ENCODE results near the gene VSIG10L2. TPM values are rescaled to one million over a fixed set of nuclear protein-coding genes. Genes with fewer than 3 reads are reported as not detected.

VSIG10L2 gene
- total RNA-seq, 1 donor: not detected

- DNase-seq (ENCODE audit: low read depth): peak; percentile 37
- no peak overlapping the region for H3K4me3 ChIP-seq (ENCODE audit: low read depth, low read length)
- peak; percentile 77 for TF ChIP-seq CTCF (IDR thresholded peaks at IDR 0.05; ENCODE audit: insufficient read depth, low read length)
Measured at GRCh38 chr11:125941619-125942611, 3.9 kb upstream of the VSIG10L2 start.

- no peak for TF ChIP-seq CTCF (IDR thresholded peaks at IDR 0.05; ENCODE audit: insufficient read depth, low read length)
- no peak overlapping the region for H3K4me3 ChIP-seq (ENCODE audit: low read depth, low read length)
- no peak for DNase-seq (ENCODE audit: low read depth)
Measured at GRCh38 chr11:125942771-125943428, 2.9 kb upstream of the VSIG10L2 start.

GRCh38 chr11:125943661-125944349, 2.0 kb upstream of the VSIG10L2 start:
- DNase-seq (ENCODE audit: low read depth): no peak
- TF ChIP-seq CTCF (IDR thresholded peaks at IDR 0.05; ENCODE audit: insufficient read depth, low read length): no peak
- no peak overlapping the region for H3K4me3 ChIP-seq (ENCODE audit: low read depth, low read length)

- H3K4me3 ChIP-seq (ENCODE audit: low read depth, low read length): no peak overlapping the region
- DNase-seq (ENCODE audit: low read depth): no peak
- TF ChIP-seq CTCF (IDR thresholded peaks at IDR 0.05; ENCODE audit: insufficient read depth, low read length): no peak
Measured at GRCh38 chr11:125944350-125945010, 1.4 kb upstream of the VSIG10L2 start.

GRCh38 chr11:125945011-125945796, 640 bp upstream of the VSIG10L2 start:
- H3K4me3 ChIP-seq (ENCODE audit: low read depth, low read length): no peak overlapping the region

More at GRCh38 chr11:125945011-125945796, 640 bp upstream of the VSIG10L2 start:
- no peak for TF ChIP-seq CTCF (IDR thresholded peaks at IDR 0.05; ENCODE audit: insufficient read depth, low read length)
- no peak for DNase-seq (ENCODE audit: low read depth)
